ENCODE data around the gene GCK.

GRCh38 chr7:44145969-44146911 is 43.0 kb downstream of the GCK start:
- TF ChIP-seq, protein P1, sequence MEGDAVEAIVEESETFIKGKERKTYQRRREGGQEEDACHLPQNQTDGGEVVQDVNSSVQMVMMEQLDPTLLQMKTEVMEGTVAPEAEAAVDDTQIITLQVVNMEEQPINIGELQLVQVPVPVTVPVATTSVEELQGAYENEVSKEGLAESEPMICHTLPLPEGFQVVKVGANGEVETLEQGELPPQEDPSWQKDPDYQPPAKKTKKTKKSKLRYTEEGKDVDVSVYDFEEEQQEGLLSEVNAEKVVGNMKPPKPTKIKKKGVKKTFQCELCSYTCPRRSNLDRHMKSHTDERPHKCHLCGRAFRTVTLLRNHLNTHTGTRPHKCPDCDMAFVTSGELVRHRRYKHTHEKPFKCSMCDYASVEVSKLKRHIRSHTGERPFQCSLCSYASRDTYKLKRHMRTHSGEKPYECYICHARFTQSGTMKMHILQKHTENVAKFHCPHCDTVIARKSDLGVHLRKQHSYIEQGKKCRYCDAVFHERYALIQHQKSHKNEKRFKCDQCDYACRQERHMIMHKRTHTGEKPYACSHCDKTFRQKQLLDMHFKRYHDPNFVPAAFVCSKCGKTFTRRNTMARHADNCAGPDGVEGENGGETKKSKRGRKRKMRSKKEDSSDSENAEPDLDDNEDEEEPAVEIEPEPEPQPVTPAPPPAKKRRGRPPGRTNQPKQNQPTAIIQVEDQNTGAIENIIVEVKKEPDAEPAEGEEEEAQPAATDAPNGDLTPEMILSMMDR (IDR thresholded peaks at IDR 0.05), result no peak
- TF ChIP-seq POLR2A (IDR thresholded peaks at IDR 0.05), result no peak
